Mesodermal cell (in vitro differentiated cells): Measurements from ENCODE around the gene HSF4.
A peak's percentile ranks its signal among the peaks of the same experiment; 100 is the strongest.

ENCODE experiments used
- H3K27ac ChIP-seq: 2 replicates; pipeline ENCODE4 v1.7.0; 2013; ENCODE audit warnings: mild to moderate bottlenecking, low read depth, low read length, moderate library complexity; ENCODE audit not compliant: severe bottlenecking
- H3K36me3 ChIP-seq: 2 replicates; pipeline ENCODE4 v1.7.1; 2013; ENCODE audit warnings: mild to moderate bottlenecking, low read length, moderate library complexity; ENCODE audit not compliant: control insufficient read depth, insufficient read depth
- H3K4me1 ChIP-seq: one replicate; pipeline ENCODE4 v1.7.1; 2013; ENCODE audit warnings: mild to moderate bottlenecking, low read length; ENCODE audit not compliant: insufficient read depth, control insufficient read depth, poor library complexity, severe bottlenecking
- H3K4me3 ChIP-seq: 2 replicates; pipeline ENCODE4 v1.7.0; 2013; ENCODE audit warnings: low read length, control low read depth, mild to moderate bottlenecking; ENCODE audit not compliant: insufficient read depth, poor library complexity, severe bottlenecking; ENCODE audit errors: extremely low read depth
- H3K9me3 ChIP-seq: 2 replicates; pipeline ENCODE4 v1.7.1; 2013; ENCODE audit warnings: mild to moderate bottlenecking, low read length, moderate library complexity; ENCODE audit not compliant: control insufficient read depth
- WGBS, 2 experiments: methylation state at CpG; one replicate each; pipeline ENCODE4 v1.1.5; 2013; ENCODE audit warnings: missing lambda C conversion rate in 2 of 2; ENCODE audit not compliant: insufficient coverage in 2 of 2; 5-methylcytosine and 5-hydroxymethylcytosine counted together

HSF4 gene

GRCh38 chr16:67141391-67141790 lies 23.2 kb upstream of the HSF4 start:
- 94 to 96% methylated on average over 13 of the region's 13 CpGs for WGBS, 2 experiments
- Histone ChIP-seq H3K36me3 (peaks cover 94% of the 10 kb centered on the region), H3K9me3 (no peaks in the 10 kb centered on the region), H3K4me3 (no peak overlapping the region), H3K4me1 (no peaks in the 10 kb centered on the region), H3K27ac (no peak overlapping the region)

- Histone ChIP-seq H3K9me3 (no peaks in the 10 kb centered on the region), H3K4me3 (no peak overlapping the region), H3K4me1 (no peaks in the 10 kb centered on the region), H3K27ac (no peak overlapping the region), H3K36me3 (peaks cover 94% of the 10 kb centered on the region)
- WGBS, 2 experiments: 92 to 100% methylated on average over 2 to 5 of the region's 9 CpGs
Measured at GRCh38 chr16:67142342-67142741, 22.2 kb upstream of the HSF4 start.

- Histone ChIP-seq H3K27ac (no peak overlapping the region), H3K9me3 (no peaks in the 10 kb centered on the region), H3K4me3 (no peak overlapping the region), H3K36me3 (peaks cover 96% of the 10 kb centered on the region), H3K4me1 (no peaks in the 10 kb centered on the region)
- WGBS, 2 experiments: 90 to 100% methylated on average over 2 of the region's 2 CpGs
Measured at GRCh38 chr16:67144943-67145342, 19.6 kb upstream of the HSF4 start.

GRCh38 chr16:67145746-67146145 lies 18.8 kb upstream of the HSF4 start:
- no peaks in the 10 kb centered on the region for H3K4me1 ChIP-seq
- no peak overlapping the region for H3K27ac ChIP-seq
- H3K36me3 ChIP-seq: peaks cover 88% of the 10 kb centered on the region
- no peaks in the 10 kb centered on the region for H3K9me3 ChIP-seq
- H3K4me3 ChIP-seq: no peak overlapping the region
- WGBS, 2 experiments: no CpG with 5 or more reads among the region's 2 CpGs

GRCh38 chr16:67146523-67147357 lies 17.8 kb upstream of the HSF4 start:
- no peak overlapping the region for H3K4me3 ChIP-seq
- H3K9me3 ChIP-seq: no peaks in the 10 kb centered on the region
- peaks cover 78% of the 10 kb centered on the region for H3K36me3 ChIP-seq
- no peak overlapping the region for H3K27ac ChIP-seq
- 95 to 96% methylated on average over 5 to 6 of the region's 7 CpGs for WGBS, 2 experiments
- H3K4me1 ChIP-seq: no peaks in the 10 kb centered on the region

GRCh38 chr16:67147437-67148140 lies 17.0 kb upstream of the HSF4 start:
- H3K36me3 ChIP-seq: peaks cover 70% of the 10 kb centered on the region
- H3K9me3 ChIP-seq: no peaks in the 10 kb centered on the region
- 85 to 98% methylated on average over 4 of the region's 4 CpGs for WGBS, 2 experiments
- H3K4me1 ChIP-seq: no peaks in the 10 kb centered on the region
- no peak overlapping the region for H3K27ac ChIP-seq
- H3K4me3 ChIP-seq: no peak overlapping the region

- peaks cover 63% of the 10 kb centered on the region for H3K36me3 ChIP-seq
- H3K4me1 ChIP-seq: no peaks in the 10 kb centered on the region
- H3K4me3 ChIP-seq: no peak overlapping the region
- WGBS, 2 experiments: 93 to 100% methylated on average over 2 of the region's 2 CpGs
- H3K27ac ChIP-seq: no peak overlapping the region
- no peaks in the 10 kb centered on the region for H3K9me3 ChIP-seq
Measured at GRCh38 chr16:67148221-67148620, 16.3 kb upstream of the HSF4 start.

- H3K4me3 ChIP-seq: no peak overlapping the region
- H3K27ac ChIP-seq: no peak overlapping the region
- 97% methylated on average over 8 to 10 of the region's 11 CpGs for WGBS, 2 experiments
- peaks cover 59% of the 10 kb centered on the region for H3K36me3 ChIP-seq
- H3K4me1 ChIP-seq: no peaks in the 10 kb centered on the region
- no peaks in the 10 kb centered on the region for H3K9me3 ChIP-seq
Measured at GRCh38 chr16:67148656-67149275, 15.8 kb upstream of the HSF4 start.

GRCh38 chr16:67149276-67150046 lies 15.1 kb upstream of the HSF4 start:
- Histone ChIP-seq H3K9me3 (no peaks in the 10 kb centered on the region), H3K36me3 (peaks cover 53% of the 10 kb centered on the region), H3K4me1 (no peaks in the 10 kb centered on the region), H3K4me3 (no peak overlapping the region), H3K27ac (no peak overlapping the region)
- WGBS, 2 experiments: 85 to 89% methylated on average over 77 of the region's 77 CpGs

- 19 to 21% methylated on average over 68 to 90 of the region's 94 CpGs for WGBS, 2 experiments
Measured at GRCh38 chr16:67150047-67150832, 14.3 kb upstream of the HSF4 start.

More at GRCh38 chr16:67150047-67150832, 14.3 kb upstream of the HSF4 start:
- Histone ChIP-seq H3K4me1 (no peaks in the 10 kb centered on the region), H3K36me3 (peaks cover 45% of the 10 kb centered on the region), H3K4me3 (peak overlapping the region; percentile 56), H3K27ac (peak overlapping the region; percentile 53), H3K9me3 (no peaks in the 10 kb centered on the region)
